GM23338 (cell line): ENCODE results near the gene TIMM50. TPM values are rescaled to one million over a fixed set of nuclear protein-coding genes. Genes with fewer than 3 reads are reported as not detected.

ENCODE experiments used
- ATAC-seq: fragments of 200-7000 bp; cut with Tn5 transposase; 3 replicates; pipeline ENCODE4 v1.9.1; 2020
- DNase-seq: peaks from one replicate; pipeline ENCODE4 v3.0.0-alpha.2; 2015; ENCODE audit warnings: low spot score
- H2AFZ ChIP-seq: fragments of 200-600 bp; sonication (generic); 2 replicates; pipeline ENCODE4 v1.8.0; 2016; ENCODE audit warnings: antibody characterized with exemption, mild to moderate bottlenecking, moderate library complexity
- H3F3A ChIP-seq: fragments of 200-600 bp; sonication (generic); replicated peaks from 2 replicates; pipeline ENCODE4 v1.8.0; 2017; ENCODE audit warnings: antibody characterized with exemption, mixed run types, low read depth
- H3K27ac ChIP-seq: fragments of 200-600 bp; sonication (generic); 2 replicates; pipeline ENCODE4 v1.6.1; 2016; ENCODE audit warnings: low read depth
- H3K27me3 ChIP-seq: fragments of 200-600 bp; sonication (generic); 2 replicates; pipeline ENCODE4 v1.8.0; 2016; ENCODE audit warnings: mild to moderate bottlenecking, mixed run types, moderate library complexity; ENCODE audit not compliant: insufficient read depth
- H3K36me3 ChIP-seq: fragments of 200-600 bp; sonication (generic); 2 replicates; pipeline ENCODE4 v1.8.0; 2016; ENCODE audit warnings: mild to moderate bottlenecking; ENCODE audit not compliant: insufficient read depth
- H3K4me1 ChIP-seq: fragments of 200-600 bp; sonication (generic); 2 replicates; pipeline ENCODE4 v1.8.0; 2016; ENCODE audit warnings: mild to moderate bottlenecking, moderate library complexity; ENCODE audit not compliant: insufficient read depth
- H3K4me2 ChIP-seq: fragments of 200-600 bp; sonication (generic); 2 replicates; pipeline ENCODE4 v1.7.1; 2017; ENCODE audit warnings: mixed run types
- H3K4me3 ChIP-seq: fragments of 200-600 bp; sonication (generic); 2 replicates; pipeline ENCODE4 v1.6.1; 2016; ENCODE audit warnings: mixed run types
- H3K79me2 ChIP-seq: fragments of 200-600 bp; sonication (generic); replicated peaks from 2 replicates; pipeline ENCODE4 v1.8.0; 2017; ENCODE audit warnings: mild to moderate bottlenecking; ENCODE audit not compliant: insufficient read depth
- H3K9me2 ChIP-seq: fragments of 200-600 bp; sonication (generic); 2 replicates; pipeline ENCODE4 v1.8.0; 2017; ENCODE audit not compliant: insufficient read depth
- H4K20me1 ChIP-seq: fragments of 200-600 bp; sonication (generic); replicated peaks from 2 replicates; pipeline ENCODE4 v1.8.0; 2017; ENCODE audit warnings: mild to moderate bottlenecking; ENCODE audit not compliant: insufficient read depth
- H3K27ac Mint-ChIP-seq: 2 replicates; pipeline ENCODE4 v1.8.0; 2020; ENCODE audit warnings: inconsistent platforms, mild to moderate bottlenecking, moderate library complexity, mixed read lengths
- H3K27me3 Mint-ChIP-seq: 3 replicates; pipeline ENCODE4 v1.8.0; 2022; ENCODE audit warnings: low read depth, mild to moderate bottlenecking, moderate library complexity, mixed read lengths, inconsistent platforms; ENCODE audit not compliant: insufficient read depth, poor library complexity
- H3K36me3 Mint-ChIP-seq: 3 replicates; pipeline ENCODE4 v1.8.0; 2021; ENCODE audit warnings: low read depth, mild to moderate bottlenecking, inconsistent platforms, moderate library complexity, mixed read lengths
- H3K4me1 Mint-ChIP-seq: 3 replicates; pipeline ENCODE4 v1.8.0; 2020; ENCODE audit warnings: mild to moderate bottlenecking, inconsistent platforms, mixed read lengths
- H3K4me3 Mint-ChIP-seq: 3 replicates; pipeline ENCODE4 v1.8.0; 2021; ENCODE audit warnings: moderate library complexity, mild to moderate bottlenecking, inconsistent platforms, mixed read lengths
- H3K9me3 Mint-ChIP-seq: 3 replicates; pipeline ENCODE4 v1.8.0; 2020; ENCODE audit warnings: moderate library complexity, mild to moderate bottlenecking, inconsistent platforms, mixed read lengths
- CREB1 ChIP-seq: fragments of 250-450 bp; sonication (Bioruptor Pico); IDR thresholded peaks from 2 replicates; pipeline ENCODE4 v1.5.0; 2020; ENCODE audit warnings: low read depth, mild to moderate bottlenecking, moderate library complexity
- EZH2 ChIP-seq: fragments of 200-600 bp; sonication (generic); IDR thresholded peaks from one replicate; pipeline ENCODE4 v1.8.0; 2017; ENCODE audit warnings: antibody characterized with exemption, mild to moderate bottlenecking, low read depth; ENCODE audit not compliant: unreplicated experiment
- POLR2AphosphoS5 ChIP-seq: IDR thresholded peaks from 2 replicates; pipeline ENCODE4 v1.6.1; 2016; ENCODE audit warnings: antibody characterized with exemption, low read depth
- REST ChIP-seq: IDR thresholded peaks from one replicate; pipeline ENCODE4 v1.6.1; 2018; ENCODE audit warnings: antibody characterized with exemption; ENCODE audit not compliant: unreplicated experiment
- ZNF331 ChIP-seq: fragments of 250-450 bp; sonication (Bioruptor Pico); IDR thresholded peaks from 2 replicates; pipeline ENCODE4 v1.5.0; 2020; ENCODE audit warnings: low read depth, mild to moderate bottlenecking, moderate library complexity
- ZNF462 ChIP-seq: fragments of 250-450 bp; sonication (Bioruptor Pico); IDR thresholded peaks from 2 replicates; pipeline ENCODE4 v1.5.0; 2020; ENCODE audit warnings: mild to moderate bottlenecking, moderate library complexity
- polyA plus RNA-seq: library from polyadenylated mRNA; unstranded; fragments of >200 nt; fragmentation: Nextera tagmentation; extraction: Ambion mirVana; gene quantifications from 2 replicates; pipeline ENCODE4 v1.2.1, GENCODE V29; 2016
- total RNA-seq: library from RNA; depleted of rRNA; stranded (reverse); fragments of >200 nt; shearing (Covaris generic); gene quantifications from 2 replicates; pipeline ENCODE4 v1.2.3, GENCODE V29; 2014
- TF ChIP-seq, protein P1 (sequence below): IDR thresholded peaks from 2 replicates; pipeline ENCODE4 v1.6.1; 2016; ENCODE audit warnings: antibody characterized with exemption

The TIMM50 gene
- total and polyA plus RNA-seq, 2 experiments from 2014 or later, result 119 to 139 TPM

- TF ChIP-seq REST (no peak), POLR2AphosphoS5 (no peak), CREB1 (CRISPR knock-in tag) (no peak)
Observed at GRCh38 chr19:39471756-39472536, 8.7 kb upstream of the TIMM50 start (continued).

- Histone ChIP-seq H3K9me2 (no peaks in the 10 kb centered on the region), H4K20me1 (0 out of 2 replicates have a peak, but pooled peaks cover 10% of the 10 kb centered on the region), H3K4me2 (no peak overlapping the region), H3K36me3 (peaks cover 28% of the 10 kb centered on the region), H2AFZ (no peak overlapping the region), H3K27ac (no peak overlapping the region), H3K4me1 (no peaks in the 10 kb centered on the region), H3F3A (peaks cover 9% of the 10 kb centered on the region; the same call in 1 of the 2 replicates), H3K79me2 (no peaks in the 10 kb centered on the region; the same call in 1 of the 2 replicates), H3K27me3 (no peaks in the 10 kb centered on the region), H3K4me3 (no peak overlapping the region)
- Mint-ChIP-seq H3K9me3 (no peaks in the 10 kb centered on the region; the same call in 2 of the 3 replicates), H3K27me3 (peaks cover 15% of the 10 kb centered on the region), H3K36me3 (peaks cover 76% of the 10 kb centered on the region), H3K4me1 (peaks cover 8% of the 10 kb centered on the region; the same call in 2 of the 3 replicates), H3K27ac (no peak overlapping the region), H3K4me3 (no peak overlapping the region)
- ATAC-seq (no peak), DNase-seq (no peak)
- TF ChIP-seq REST (no peak), ZNF462 (no peak), CREB1 (CRISPR knock-in tag) (no peak), EZH2 (no peak), ZNF331 (no peak), POLR2AphosphoS5 (no peak)
- TF ChIP-seq, protein P1, sequence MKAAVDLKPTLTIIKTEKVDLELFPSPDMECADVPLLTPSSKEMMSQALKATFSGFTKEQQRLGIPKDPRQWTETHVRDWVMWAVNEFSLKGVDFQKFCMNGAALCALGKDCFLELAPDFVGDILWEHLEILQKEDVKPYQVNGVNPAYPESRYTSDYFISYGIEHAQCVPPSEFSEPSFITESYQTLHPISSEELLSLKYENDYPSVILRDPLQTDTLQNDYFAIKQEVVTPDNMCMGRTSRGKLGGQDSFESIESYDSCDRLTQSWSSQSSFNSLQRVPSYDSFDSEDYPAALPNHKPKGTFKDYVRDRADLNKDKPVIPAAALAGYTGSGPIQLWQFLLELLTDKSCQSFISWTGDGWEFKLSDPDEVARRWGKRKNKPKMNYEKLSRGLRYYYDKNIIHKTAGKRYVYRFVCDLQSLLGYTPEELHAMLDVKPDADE, result no peak
Observed at GRCh38 chr19:39472746-39473442, 7.7 kb upstream of the TIMM50 start.
